Measurements from ENCODE around the gene PLD3. TPM values are rescaled to one million over a fixed set of nuclear protein-coding genes. Genes with fewer than 3 reads are reported as not detected.
"Not testable (repeated sequence)": the region's sequence is repeated elsewhere in the genome, so short reads cannot be mapped to it uniquely, and the experiment has no call there.

Gene PLD3
- total RNA-seq, 1 donor from 2014 or later = 208 TPM

DNA sequence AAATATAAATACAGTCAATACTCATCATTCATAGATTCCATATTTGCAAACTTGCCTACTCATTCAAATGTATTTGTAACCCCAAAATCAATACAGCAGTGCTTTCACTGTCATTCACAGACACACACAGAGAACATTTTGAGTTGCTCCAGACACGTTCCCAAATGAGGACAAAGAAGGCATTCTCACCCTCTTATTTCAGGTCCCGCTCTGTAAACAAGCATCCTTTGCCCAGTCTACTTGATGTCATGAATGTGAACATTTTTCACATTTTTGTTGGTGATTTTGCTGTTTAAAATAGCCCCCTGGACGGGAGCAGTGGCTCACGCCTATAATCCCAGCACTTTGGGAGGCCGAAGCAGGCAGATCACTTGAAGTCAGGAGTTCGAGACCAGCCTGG lies 15.8 kb upstream of the PLD3 start:
- Mint-ChIP-seq H3K27ac (ENCODE audit: unreplicated experiment) (no peak overlapping the region), H3K9me3 (no peaks in the 10 kb centered on the region), H3K4me3 (no peak overlapping the region), H3K4me1 (no peaks in the 10 kb centered on the region), H3K36me3 (ENCODE audit: low read depth) (no peaks in the 10 kb centered on the region), H3K27me3 (ENCODE audit: low read depth) (no peaks in the 10 kb centered on the region)
- DNase-seq (ENCODE audit: low read depth, low spot score) = no peak
- TF ChIP-seq, protein P1, sequence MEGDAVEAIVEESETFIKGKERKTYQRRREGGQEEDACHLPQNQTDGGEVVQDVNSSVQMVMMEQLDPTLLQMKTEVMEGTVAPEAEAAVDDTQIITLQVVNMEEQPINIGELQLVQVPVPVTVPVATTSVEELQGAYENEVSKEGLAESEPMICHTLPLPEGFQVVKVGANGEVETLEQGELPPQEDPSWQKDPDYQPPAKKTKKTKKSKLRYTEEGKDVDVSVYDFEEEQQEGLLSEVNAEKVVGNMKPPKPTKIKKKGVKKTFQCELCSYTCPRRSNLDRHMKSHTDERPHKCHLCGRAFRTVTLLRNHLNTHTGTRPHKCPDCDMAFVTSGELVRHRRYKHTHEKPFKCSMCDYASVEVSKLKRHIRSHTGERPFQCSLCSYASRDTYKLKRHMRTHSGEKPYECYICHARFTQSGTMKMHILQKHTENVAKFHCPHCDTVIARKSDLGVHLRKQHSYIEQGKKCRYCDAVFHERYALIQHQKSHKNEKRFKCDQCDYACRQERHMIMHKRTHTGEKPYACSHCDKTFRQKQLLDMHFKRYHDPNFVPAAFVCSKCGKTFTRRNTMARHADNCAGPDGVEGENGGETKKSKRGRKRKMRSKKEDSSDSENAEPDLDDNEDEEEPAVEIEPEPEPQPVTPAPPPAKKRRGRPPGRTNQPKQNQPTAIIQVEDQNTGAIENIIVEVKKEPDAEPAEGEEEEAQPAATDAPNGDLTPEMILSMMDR (conservative IDR thresholded peaks at IDR 0.05) = no peak

DNA sequence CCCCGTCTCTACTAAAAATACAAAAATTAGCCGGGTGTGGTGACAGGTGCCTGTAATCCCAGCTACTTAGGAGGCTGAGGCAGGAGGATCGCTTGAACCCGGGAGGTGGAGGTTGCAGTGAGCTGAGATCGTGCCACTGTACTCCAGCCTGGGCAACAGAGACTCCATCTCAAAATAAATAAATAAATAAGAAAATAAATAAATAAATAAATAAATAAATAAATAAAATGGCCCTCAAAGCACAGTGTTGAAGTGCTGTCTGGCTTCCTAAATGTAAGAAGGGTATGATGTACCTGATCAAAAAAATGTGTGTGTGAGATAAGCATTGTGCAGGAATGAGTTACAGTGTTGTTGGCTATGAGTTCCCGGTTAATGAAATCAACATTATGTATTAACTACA lies 15.4 kb upstream of the PLD3 start:
- H3K9me3 Mint-ChIP-seq; H3K4me3 Mint-ChIP-seq; H3K27me3 Mint-ChIP-seq (ENCODE audit: low read depth); DNase-seq (ENCODE audit: low read depth, low spot score); H3K36me3 Mint-ChIP-seq (ENCODE audit: low read depth); H3K27ac Mint-ChIP-seq (ENCODE audit: unreplicated experiment); H3K4me1 Mint-ChIP-seq: not testable (repeated sequence)

DNA sequence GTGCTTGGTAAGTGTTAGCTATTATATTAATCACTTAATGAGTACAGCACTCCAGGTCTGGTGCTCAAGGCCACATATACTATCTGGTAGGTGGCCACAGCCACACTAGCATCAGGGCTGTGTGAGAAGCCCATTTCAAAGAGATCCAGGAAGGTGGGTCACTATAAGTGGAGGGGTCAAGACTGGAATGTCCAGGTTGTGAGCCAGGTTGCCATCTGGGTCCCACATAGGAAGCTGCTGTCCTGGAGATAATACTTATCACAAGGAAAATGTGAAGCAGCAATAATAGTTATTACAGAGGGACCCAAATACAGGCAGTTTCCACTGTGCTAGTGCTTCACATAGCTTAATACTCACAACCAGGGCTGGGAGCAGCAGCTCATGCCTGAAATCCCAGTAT lies 13.4 kb upstream of the PLD3 start:
- peaks cover 3% of the 10 kb centered on the region for H3K36me3 Mint-ChIP-seq (ENCODE audit: low read depth)
- no peak for DNase-seq (ENCODE audit: low read depth, low spot score)
- no peaks in the 10 kb centered on the region for H3K27me3 Mint-ChIP-seq (ENCODE audit: low read depth)
- H3K4me1 Mint-ChIP-seq = no peaks in the 10 kb centered on the region
- TF ChIP-seq, protein P1 (conservative IDR thresholded peaks at IDR 0.05) = no peak
- H3K4me3 Mint-ChIP-seq = no peak overlapping the region
- H3K9me3 Mint-ChIP-seq = no peaks in the 10 kb centered on the region
- H3K27ac Mint-ChIP-seq (ENCODE audit: unreplicated experiment) = no peak overlapping the region

DNA sequence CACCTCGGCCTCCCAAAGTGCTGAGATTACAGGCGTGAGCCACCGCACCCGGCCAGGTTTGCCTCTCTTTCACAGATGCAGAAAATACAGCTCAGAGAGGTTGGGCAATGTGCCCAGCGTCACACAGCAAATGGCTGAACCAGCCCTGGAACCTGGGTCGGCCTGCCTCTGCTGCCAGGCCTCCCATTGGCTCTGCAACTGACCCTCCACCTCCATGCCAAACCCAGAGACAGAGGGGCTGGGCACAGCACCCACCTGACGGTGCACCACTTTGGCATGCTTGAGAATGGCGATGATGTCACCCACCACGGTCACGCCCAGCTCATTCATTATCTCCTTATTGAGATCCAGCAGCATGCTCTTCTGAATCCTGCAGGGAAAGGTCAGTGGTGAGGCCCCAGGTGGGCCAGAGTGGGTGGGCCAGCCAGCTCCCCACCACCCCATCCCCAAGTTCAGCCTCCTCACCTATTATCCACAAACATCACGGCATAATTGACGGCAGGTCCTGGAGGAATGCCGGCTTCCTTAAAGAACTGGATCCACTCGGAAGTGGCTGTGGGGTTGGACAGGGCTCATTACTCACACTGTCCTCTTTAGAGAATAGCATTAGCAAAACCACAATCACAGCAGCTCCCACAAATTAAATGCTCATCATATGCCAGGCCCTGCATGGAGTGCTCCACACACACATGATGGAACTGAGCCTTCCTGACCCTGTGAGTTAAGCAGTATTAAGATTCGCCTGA lies 12.5 kb upstream of the PLD3 start:
- Mint-ChIP-seq H3K27me3 (ENCODE audit: low read depth) (no peaks in the 10 kb centered on the region), H3K36me3 (ENCODE audit: low read depth) (peaks cover 3% of the 10 kb centered on the region), H3K4me1 (no peaks in the 10 kb centered on the region), H3K27ac (ENCODE audit: unreplicated experiment) (no peak overlapping the region), H3K4me3 (no peak overlapping the region), H3K9me3 (no peaks in the 10 kb centered on the region)
- TF ChIP-seq, protein P1 (conservative IDR thresholded peaks at IDR 0.05) = no peak
- DNase-seq (ENCODE audit: low read depth, low spot score) = no peak

DNA sequence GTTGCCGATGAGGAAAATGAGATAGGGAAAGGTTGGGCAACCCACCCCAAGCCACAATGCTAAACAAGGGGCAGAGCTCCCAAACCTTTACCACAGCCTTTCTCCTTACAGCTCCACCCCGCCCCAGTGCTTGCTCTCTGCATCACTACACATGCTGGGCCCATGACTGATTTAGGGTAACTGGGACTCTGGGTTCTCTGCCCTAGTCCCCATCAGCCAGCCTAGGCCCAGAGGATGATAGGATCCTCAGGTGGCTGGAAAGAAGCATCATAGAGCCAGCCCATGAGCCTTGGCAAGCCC lies 11.9 kb upstream of the PLD3 start:
- no peak for DNase-seq (ENCODE audit: low read depth, low spot score)
- Mint-ChIP-seq H3K27ac (ENCODE audit: unreplicated experiment) (no peak overlapping the region), H3K36me3 (ENCODE audit: low read depth) (peaks cover 3% of the 10 kb centered on the region), H3K9me3 (no peaks in the 10 kb centered on the region), H3K27me3 (ENCODE audit: low read depth) (no peaks in the 10 kb centered on the region), H3K4me1 (no peaks in the 10 kb centered on the region), H3K4me3 (no peak overlapping the region)
- TF ChIP-seq, protein P1 (conservative IDR thresholded peaks at IDR 0.05) = no peak

DNA sequence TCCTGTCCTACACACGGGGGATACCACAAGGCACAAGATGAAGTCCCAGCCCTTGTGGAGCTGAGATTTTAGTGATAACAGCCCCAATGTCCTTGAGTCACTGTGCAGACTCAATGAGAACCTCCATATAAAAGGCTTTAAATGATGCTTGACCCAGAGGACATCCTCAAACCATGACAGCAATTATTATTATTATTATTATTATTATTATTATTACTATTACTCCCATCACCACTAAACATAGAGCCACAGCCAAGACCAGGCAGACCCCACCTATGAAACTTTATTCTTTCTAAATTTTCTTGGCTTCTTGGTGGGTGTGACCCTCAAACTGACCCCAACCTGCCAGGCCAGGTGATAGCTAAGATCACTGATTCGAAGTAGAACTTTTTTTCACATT lies 11.4 kb upstream of the PLD3 start:
- no peaks in the 10 kb centered on the region for H3K4me1 Mint-ChIP-seq
- no peaks in the 10 kb centered on the region for H3K27me3 Mint-ChIP-seq (ENCODE audit: low read depth)
- peaks cover 3% of the 10 kb centered on the region for H3K36me3 Mint-ChIP-seq (ENCODE audit: low read depth)
- H3K27ac Mint-ChIP-seq (ENCODE audit: unreplicated experiment) = no peak overlapping the region
- no peaks in the 10 kb centered on the region for H3K9me3 Mint-ChIP-seq
- H3K4me3 Mint-ChIP-seq = no peak overlapping the region
- TF ChIP-seq, protein P1 (conservative IDR thresholded peaks at IDR 0.05) = no peak
- DNase-seq (ENCODE audit: low read depth, low spot score) = no peak
